Activated naive CD4-positive, alpha-beta T cell treated with anti-CD3 and anti-CD28 coated beads, Interleukin-2, amount 50 U/mL, for 24 hours (primary cell): ENCODE results near the gene NTNG2.

ENCODE experiments used
- H3K27ac Mint-ChIP-seq: one replicate; pipeline ENCODE4 v1.8.0; 2021; ENCODE audit warnings: mild to moderate bottlenecking, mixed read lengths
- H3K27me3 Mint-ChIP-seq: one replicate; pipeline ENCODE4 v1.8.0; 2021; ENCODE audit warnings: mixed read lengths
- H3K36me3 Mint-ChIP-seq: one replicate; pipeline ENCODE4 v1.8.0; 2021; ENCODE audit warnings: mixed read lengths
- H3K4me1 Mint-ChIP-seq: one replicate; pipeline ENCODE4 v1.8.0; 2021; ENCODE audit warnings: mixed read lengths
- H3K4me3 Mint-ChIP-seq: one replicate; pipeline ENCODE4 v1.8.0; 2021; ENCODE audit warnings: mild to moderate bottlenecking, mixed read lengths
- H3K9me3 Mint-ChIP-seq: one replicate; pipeline ENCODE4 v1.8.0; 2021; ENCODE audit warnings: mixed read lengths

The NTNG2 gene

GRCh38 chr9:132181796-132182313 is 20.0 kb downstream of the NTNG2 start:
- Mint-ChIP-seq H3K4me1 (no peaks in the 10 kb centered on the region), H3K36me3 (no peaks in the 10 kb centered on the region), H3K27ac (no peak overlapping the region), H3K4me3 (no peak overlapping the region), H3K27me3 (peaks cover 7% of the 10 kb centered on the region), H3K9me3 (no peaks in the 10 kb centered on the region)

GRCh38 chr9:132182314-132183091 is 20.6 kb downstream of the NTNG2 start:
- no peak overlapping the region for H3K4me3 Mint-ChIP-seq
- H3K27me3 Mint-ChIP-seq: peaks cover 8% of the 10 kb centered on the region
- no peaks in the 10 kb centered on the region for H3K9me3 Mint-ChIP-seq
- H3K4me1 Mint-ChIP-seq: no peaks in the 10 kb centered on the region
- H3K36me3 Mint-ChIP-seq: no peaks in the 10 kb centered on the region
- H3K27ac Mint-ChIP-seq: no peak overlapping the region

GRCh38 chr9:132183134-132183533 is 21.3 kb downstream of the NTNG2 start:
- no peak overlapping the region for H3K4me3 Mint-ChIP-seq
- H3K9me3 Mint-ChIP-seq: no peaks in the 10 kb centered on the region
- no peaks in the 10 kb centered on the region for H3K4me1 Mint-ChIP-seq
- H3K27me3 Mint-ChIP-seq: peaks cover 8% of the 10 kb centered on the region
- H3K27ac Mint-ChIP-seq: no peak overlapping the region
- no peaks in the 10 kb centered on the region for H3K36me3 Mint-ChIP-seq

- H3K36me3 Mint-ChIP-seq: no peaks in the 10 kb centered on the region
- H3K27me3 Mint-ChIP-seq: peaks cover 8% of the 10 kb centered on the region
- H3K4me3 Mint-ChIP-seq: no peak overlapping the region
- no peaks in the 10 kb centered on the region for H3K9me3 Mint-ChIP-seq
- H3K27ac Mint-ChIP-seq: no peak overlapping the region
- H3K4me1 Mint-ChIP-seq: no peaks in the 10 kb centered on the region
Observed at GRCh38 chr9:132183715-132184114, 21.9 kb downstream of the NTNG2 start.

- no peaks in the 10 kb centered on the region for H3K36me3 Mint-ChIP-seq
- H3K9me3 Mint-ChIP-seq: no peaks in the 10 kb centered on the region
- no peaks in the 10 kb centered on the region for H3K4me1 Mint-ChIP-seq
- peaks cover 8% of the 10 kb centered on the region for H3K27me3 Mint-ChIP-seq
- H3K4me3 Mint-ChIP-seq: no peak overlapping the region
- no peak overlapping the region for H3K27ac Mint-ChIP-seq
Observed at GRCh38 chr9:132184124-132184523, 22.3 kb downstream of the NTNG2 start.

- H3K4me1 Mint-ChIP-seq: no peaks in the 10 kb centered on the region
- no peaks in the 10 kb centered on the region for H3K9me3 Mint-ChIP-seq
- H3K4me3 Mint-ChIP-seq: no peak overlapping the region
- peaks cover 8% of the 10 kb centered on the region for H3K27me3 Mint-ChIP-seq
- H3K36me3 Mint-ChIP-seq: no peaks in the 10 kb centered on the region
- no peak overlapping the region for H3K27ac Mint-ChIP-seq
Observed at GRCh38 chr9:132185073-132186009, 23.5 kb downstream of the NTNG2 start.

- H3K4me3 Mint-ChIP-seq: no peak overlapping the region
- no peaks in the 10 kb centered on the region for H3K9me3 Mint-ChIP-seq
- no peaks in the 10 kb centered on the region for H3K36me3 Mint-ChIP-seq
- no peaks in the 10 kb centered on the region for H3K4me1 Mint-ChIP-seq
- no peak overlapping the region for H3K27ac Mint-ChIP-seq
- peaks cover 8% of the 10 kb centered on the region for H3K27me3 Mint-ChIP-seq
Observed at GRCh38 chr9:132187121-132187620, 25.3 kb downstream of the NTNG2 start.

GRCh38 chr9:132190966-132191365 is 29.1 kb downstream of the NTNG2 start:
- H3K27me3 Mint-ChIP-seq: peaks cover 3% of the 10 kb centered on the region

GRCh38 chr9:132192728-132193127 is 30.9 kb downstream of the NTNG2 start:
- H3K4me1 Mint-ChIP-seq: no peaks in the 10 kb centered on the region
- H3K4me3 Mint-ChIP-seq: no peak overlapping the region
- H3K27ac Mint-ChIP-seq: no peak overlapping the region
- H3K9me3 Mint-ChIP-seq: no peaks in the 10 kb centered on the region
- no peaks in the 10 kb centered on the region for H3K36me3 Mint-ChIP-seq
- H3K27me3 Mint-ChIP-seq: no peaks in the 10 kb centered on the region

More at GRCh38 chr9:132190966-132191365, 29.1 kb downstream of the NTNG2 start:
- H3K27ac Mint-ChIP-seq: no peak overlapping the region
- no peaks in the 10 kb centered on the region for H3K4me1 Mint-ChIP-seq
- H3K36me3 Mint-ChIP-seq: no peaks in the 10 kb centered on the region
- H3K9me3 Mint-ChIP-seq: no peaks in the 10 kb centered on the region
- H3K4me3 Mint-ChIP-seq: no peak overlapping the region

GRCh38 chr9:132193227-132194124 is 31.6 kb downstream of the NTNG2 start:
- Mint-ChIP-seq H3K9me3 (no peaks in the 10 kb centered on the region), H3K36me3 (no peaks in the 10 kb centered on the region), H3K27ac (no peak overlapping the region), H3K4me1 (no peaks in the 10 kb centered on the region), H3K4me3 (no peak overlapping the region), H3K27me3 (no peaks in the 10 kb centered on the region)

- H3K27me3 Mint-ChIP-seq: no peaks in the 10 kb centered on the region
- no peak overlapping the region for H3K27ac Mint-ChIP-seq
Observed at GRCh38 chr9:132194508-132194907, 32.6 kb downstream of the NTNG2 start.

GRCh38 chr9:132197315-132197714 is 35.5 kb downstream of the NTNG2 start:
- no peak overlapping the region for H3K27ac Mint-ChIP-seq
- no peaks in the 10 kb centered on the region for H3K27me3 Mint-ChIP-seq
- no peak overlapping the region for H3K4me3 Mint-ChIP-seq
- no peaks in the 10 kb centered on the region for H3K36me3 Mint-ChIP-seq
- no peaks in the 10 kb centered on the region for H3K4me1 Mint-ChIP-seq
- no peaks in the 10 kb centered on the region for H3K9me3 Mint-ChIP-seq

More at GRCh38 chr9:132194508-132194907, 32.6 kb downstream of the NTNG2 start:
- Mint-ChIP-seq H3K9me3 (no peaks in the 10 kb centered on the region), H3K4me3 (no peak overlapping the region), H3K4me1 (no peaks in the 10 kb centered on the region), H3K36me3 (no peaks in the 10 kb centered on the region)

GRCh38 chr9:132197856-132198550 is 36.1 kb downstream of the NTNG2 start:
- no peaks in the 10 kb centered on the region for H3K36me3 Mint-ChIP-seq
- H3K4me1 Mint-ChIP-seq: no peaks in the 10 kb centered on the region
- H3K27me3 Mint-ChIP-seq: peaks cover 2% of the 10 kb centered on the region
- H3K4me3 Mint-ChIP-seq: no peak overlapping the region
- H3K9me3 Mint-ChIP-seq: no peaks in the 10 kb centered on the region
- H3K27ac Mint-ChIP-seq: no peak overlapping the region

- no peak overlapping the region for H3K4me3 Mint-ChIP-seq
- H3K9me3 Mint-ChIP-seq: no peaks in the 10 kb centered on the region
- peaks cover 2% of the 10 kb centered on the region for H3K27me3 Mint-ChIP-seq
- no peaks in the 10 kb centered on the region for H3K4me1 Mint-ChIP-seq
- no peaks in the 10 kb centered on the region for H3K36me3 Mint-ChIP-seq
- no peak overlapping the region for H3K27ac Mint-ChIP-seq
Observed at GRCh38 chr9:132199056-132199455, 37.2 kb downstream of the NTNG2 start.
